AG09309 (cell line): ENCODE results near the gene SLC16A13.

Experiments used
- DNase-seq: peaks from one replicate; pipeline ENCODE4 v3.0.0-alpha.2; 2010; ENCODE audit warnings: low read depth
- H3K4me3 ChIP-seq: 2 replicates; pipeline ENCODE4 v1.5.1; 2011; ENCODE audit warnings: mild to moderate bottlenecking, low read depth, low read length, moderate library complexity; ENCODE audit not compliant: control insufficient read depth
- CTCF ChIP-seq: IDR thresholded peaks from 2 replicates; pipeline ENCODE4 v1.5.1; 2011; ENCODE audit warnings: mild to moderate bottlenecking, low read depth, low read length, inconsistent platforms; ENCODE audit not compliant: insufficient read depth, control insufficient read depth; ENCODE audit errors: missing control alignments

SLC16A13 gene

GRCh38 chr17:7014261-7014994 is 21.4 kb upstream of the SLC16A13 start:
- peak; percentile 57 for TF ChIP-seq CTCF

GRCh38 chr17:7014995-7015958 is 20.5 kb upstream of the SLC16A13 start:
- no peak for DNase-seq
- TF ChIP-seq CTCF = no peak
- H3K4me3 ChIP-seq = peak overlapping the region; percentile 59

More at GRCh38 chr17:7014261-7014994, 21.4 kb upstream of the SLC16A13 start:
- peak; percentile 83 for DNase-seq
- H3K4me3 ChIP-seq = peak overlapping the region; percentile 73

GRCh38 chr17:7016418-7016817 is 19.4 kb upstream of the SLC16A13 start:
- no peak overlapping the region for H3K4me3 ChIP-seq
- no peak for DNase-seq
- no peak for TF ChIP-seq CTCF

- DNase-seq = no peak
- no peak for TF ChIP-seq CTCF
- H3K4me3 ChIP-seq = no peak overlapping the region
These were observed 18.7 kb upstream of the SLC16A13 start for GRCh38 chr17:7016886-7017826.

- DNase-seq = no peak
These were observed 18.0 kb upstream of the SLC16A13 start for GRCh38 chr17:7017827-7018200.

More at GRCh38 chr17:7017827-7018200, 18.0 kb upstream of the SLC16A13 start:
- no peak overlapping the region for H3K4me3 ChIP-seq
- TF ChIP-seq CTCF = no peak
